Smooth muscle cell (in vitro differentiated cells): ENCODE data around the gene CAMK1D. TPM values are rescaled to one million over a fixed set of nuclear protein-coding genes. Genes with fewer than 3 reads are reported as not detected.

Source experiments
- DNase-seq: peaks from one replicate; lab custom pipeline; 2025; ENCODE audit not compliant: unreplicated experiment; lab: John Stamatoyannopoulos, UW
- H2AFZ ChIP-seq: fragments of 200-600 bp; sonication (generic); 2 replicates; pipeline ENCODE4 v1.6.0; 2016; ENCODE audit warnings: antibody characterized with exemption, low read depth, mild to moderate bottlenecking
- H3F3A ChIP-seq: fragments of 200-600 bp; sonication (generic); 2 replicates; pipeline ENCODE4 v1.6.0; 2017; ENCODE audit warnings: antibody characterized with exemption, low read depth
- H3K27ac ChIP-seq: fragments of 200-600 bp; sonication (generic); 2 replicates; pipeline ENCODE4 v1.5.1; 2016; ENCODE audit warnings: low read depth, mild to moderate bottlenecking
- H3K27me3 ChIP-seq: fragments of 200-600 bp; sonication (generic); 2 replicates; pipeline ENCODE4 v1.6.1; 2016; ENCODE audit warnings: low read depth, mild to moderate bottlenecking
- H3K36me3 ChIP-seq: fragments of 200-600 bp; sonication (generic); 2 replicates; pipeline ENCODE4 v1.5.1; 2016; ENCODE audit warnings: low read depth
- H3K4me1 ChIP-seq: fragments of 200-600 bp; sonication (generic); 2 replicates; pipeline ENCODE4 v1.5.1; 2016; ENCODE audit warnings: low read depth
- H3K4me2 ChIP-seq: fragments of 200-600 bp; sonication (generic); 2 replicates; pipeline ENCODE4 v1.6.0; 2016; ENCODE audit warnings: mild to moderate bottlenecking
- H3K4me3 ChIP-seq: fragments of 200-600 bp; sonication (generic); 2 replicates; pipeline ENCODE4 v1.5.1; 2016; ENCODE audit warnings: mild to moderate bottlenecking
- H3K79me2 ChIP-seq: fragments of 200-600 bp; sonication (generic); 2 replicates; pipeline ENCODE4 v1.6.0; 2016; ENCODE audit warnings: low read depth, mild to moderate bottlenecking
- H3K9ac ChIP-seq: fragments of 200-600 bp; sonication (generic); 2 replicates; pipeline ENCODE4 v1.6.0; 2016; ENCODE audit warnings: low read depth
- H3K9me3 ChIP-seq: fragments of 200-600 bp; sonication (generic); replicated peaks from 2 replicates; pipeline ENCODE4 v1.5.1; 2016; ENCODE audit warnings: low read depth
- H4K20me1 ChIP-seq: fragments of 200-600 bp; sonication (generic); 2 replicates; pipeline ENCODE4 v1.6.0; 2016; ENCODE audit warnings: low read depth
- CTCF ChIP-seq: fragments of 200-600 bp; sonication (generic); IDR thresholded peaks from 2 replicates; pipeline ENCODE4 v1.5.1; 2017; ENCODE audit warnings: borderline replicate concordance, mild to moderate bottlenecking, antibody characterized with exemption; ENCODE audit not compliant: insufficient read depth, poor library complexity, severe bottlenecking
- WGBS: methylation state at CpG from one replicate; pipeline ENCODE4 v1.1.7; 2016; ENCODE audit warnings: low lambda C conversion rate; 5-methylcytosine and 5-hydroxymethylcytosine counted together
- polyA plus RNA-seq: library from polyadenylated mRNA; unstranded; fragments of >200 nt; fragmentation: Nextera tagmentation; extraction: Ambion mirVana; gene quantifications from 2 replicates; pipeline ENCODE4 v1.2.1, GENCODE V29; 2016
- total RNA-seq: library from RNA; depleted of rRNA; stranded (reverse); fragments of >200 nt; gene quantifications from 2 replicates; pipeline ENCODE4 v1.2.3, GENCODE V29; 2014

Gene CAMK1D
- total and polyA plus RNA-seq, 2 experiments from 2014 or later, result 1.6 to 2.3 TPM

GRCh38 chr10:12577610-12578009 is 228.3 kb downstream of the CAMK1D start:
- H2AFZ ChIP-seq, result no peak overlapping the region
- H3K27me3 ChIP-seq, result no peaks in the 10 kb centered on the region
- no peaks in the 10 kb centered on the region for H3F3A ChIP-seq
- no peaks in the 10 kb centered on the region for H4K20me1 ChIP-seq
- WGBS, result 94% methylated on average over 7 of the region's 7 CpGs
- no peak for TF ChIP-seq CTCF
- H3K9ac ChIP-seq, result no peak overlapping the region
- H3K79me2 ChIP-seq, result no peaks in the 10 kb centered on the region
- no peak for DNase-seq
- no peaks in the 10 kb centered on the region for H3K36me3 ChIP-seq
- no peaks in the 10 kb centered on the region for H3K4me1 ChIP-seq
- no peak overlapping the region for H3K4me2 ChIP-seq
- no peak overlapping the region for H3K27ac ChIP-seq
- no peaks in the 10 kb centered on the region for H3K9me3 ChIP-seq
- H3K4me3 ChIP-seq, result no peak overlapping the region

GRCh38 chr10:12579954-12580858 is 230.9 kb downstream of the CAMK1D start:
- Histone ChIP-seq H3K79me2 (no peaks in the 10 kb centered on the region), H4K20me1 (no peaks in the 10 kb centered on the region), H3K27ac (no peak overlapping the region), H3K27me3 (no peaks in the 10 kb centered on the region), H3K9me3 (no peaks in the 10 kb centered on the region), H3K4me1 (no peaks in the 10 kb centered on the region), H3K4me3 (no peak overlapping the region), H3K9ac (no peak overlapping the region), H2AFZ (no peak overlapping the region), H3K4me2 (no peak overlapping the region), H3K36me3 (no peaks in the 10 kb centered on the region), H3F3A (no peaks in the 10 kb centered on the region)
- no peak for DNase-seq
- 88% methylated on average over 7 of the region's 7 CpGs for WGBS
- no peak for TF ChIP-seq CTCF

GRCh38 chr10:12583891-12584595 is 234.7 kb downstream of the CAMK1D start:
- Histone ChIP-seq H3K9ac (no peak overlapping the region), H3F3A (no peaks in the 10 kb centered on the region), H3K79me2 (no peaks in the 10 kb centered on the region), H4K20me1 (no peaks in the 10 kb centered on the region), H3K4me2 (no peak overlapping the region), H3K4me1 (no peaks in the 10 kb centered on the region), H2AFZ (no peak overlapping the region), H3K27me3 (no peaks in the 10 kb centered on the region), H3K36me3 (no peaks in the 10 kb centered on the region), H3K4me3 (no peak overlapping the region), H3K9me3 (no peaks in the 10 kb centered on the region), H3K27ac (no peak overlapping the region)
- TF ChIP-seq CTCF, result no peak
- no peak for DNase-seq
- WGBS, result 69% methylated on average over 5 of the region's 5 CpGs
